Gastroesophageal sphincter (tissue), 4 donors: Measurements from ENCODE around the gene SV2C. TPM values are rescaled to one million over a fixed set of nuclear protein-coding genes. Genes with fewer than 3 reads are reported as not detected.

Experiments used
- ATAC-seq: fragments of 150-250 bp; one replicate; pipeline ENCODE4 v1.9.1; 2016; ENCODE audit warnings: mild to moderate bottlenecking, moderate library complexity
- H3K27ac ChIP-seq, 4 donors: fragments of 200-600 bp; sonication (generic) in 3 of 4; 1 replicate in 3 of 4; 2 replicates in 1 of 4; pipeline ENCODE4 v1.5.1; 2016 to 2019
- H3K27me3 ChIP-seq: fragments of 200-600 bp; sonication (generic); one replicate; pipeline ENCODE4 v1.5.1; 2019
- H3K36me3 ChIP-seq, 2 donors: fragments of 200-600 bp; sonication (generic); one replicate each; pipeline ENCODE4 v1.5.1; 2019; ENCODE audit warnings: control low read depth in 1 of 2
- H3K4me1 ChIP-seq, 3 donors: fragments of 200-600 bp; sonication (generic); 1 replicate in 2 of 3; 2 replicates in 1 of 3; pipeline ENCODE4 v1.5.1; 2016 to 2019; ENCODE audit warnings: control low read depth in 2 of 3
- H3K4me3 ChIP-seq, 2 donors: fragments of 200-600 bp; sonication (generic); one replicate each; pipeline ENCODE4 v1.5.1; 2019; ENCODE audit warnings: mild to moderate bottlenecking in 1 of 2, moderate library complexity in 1 of 2
- H3K9me3 ChIP-seq, 3 donors: fragments of 200-600 bp; sonication (generic); one replicate each; pipeline ENCODE4 v1.5.1; 2017 to 2019; ENCODE audit warnings: control low read depth in 2 of 3
- EP300 ChIP-seq: sonication (generic); formaldehyde crosslinking; IDR thresholded peaks from one replicate; pipeline ENCODE4 v1.6.1; 2017; ENCODE audit warnings: antibody characterized with exemption, mild to moderate bottlenecking
- POLR2A ChIP-seq, 2 donors: fragments of 450-650 bp; IDR thresholded peaks; one replicate each; pipeline ENCODE4 v1.6.1; 2017; ENCODE audit warnings: antibody characterized with exemption in 2 of 2, mild to moderate bottlenecking in 2 of 2, moderate library complexity in 1 of 2
- POLR2AphosphoS5 ChIP-seq: sonication (generic); formaldehyde crosslinking; IDR thresholded peaks from one replicate; pipeline ENCODE4 v1.6.1; 2017; ENCODE audit warnings: antibody characterized with exemption
- WGBS, 2 donors: methylation state at CpG; one replicate each; pipeline ENCODE4 v1.1.5; 2018; ENCODE audit warnings: low coverage in 1 of 2; 5-methylcytosine and 5-hydroxymethylcytosine counted together
- total RNA-seq, 4 donors: library from RNA; depleted of rRNA; stranded (reverse); fragments of >200 nt; gene quantifications; one replicate each; pipeline ENCODE4 v1.1.0, GENCODE V29; 2016
- TF ChIP-seq, protein P1 (sequence below), 4 experiments: fragments of 200-600 bp in 2 of 4; fragments of 450-650 bp in 2 of 4; sonication (generic) in 1 of 4; IDR thresholded peaks; one replicate each; pipeline ENCODE4 v1.5.1; 2017 to 2019; ENCODE audit warnings: antibody characterized with exemption in 4 of 4, mild to moderate bottlenecking in 2 of 4, moderate library complexity in 2 of 4

Gene SV2C
- total RNA-seq, 4 donors from 2014 or later: 0.16 to 0.67 (median 0.39) TPM

DNA sequence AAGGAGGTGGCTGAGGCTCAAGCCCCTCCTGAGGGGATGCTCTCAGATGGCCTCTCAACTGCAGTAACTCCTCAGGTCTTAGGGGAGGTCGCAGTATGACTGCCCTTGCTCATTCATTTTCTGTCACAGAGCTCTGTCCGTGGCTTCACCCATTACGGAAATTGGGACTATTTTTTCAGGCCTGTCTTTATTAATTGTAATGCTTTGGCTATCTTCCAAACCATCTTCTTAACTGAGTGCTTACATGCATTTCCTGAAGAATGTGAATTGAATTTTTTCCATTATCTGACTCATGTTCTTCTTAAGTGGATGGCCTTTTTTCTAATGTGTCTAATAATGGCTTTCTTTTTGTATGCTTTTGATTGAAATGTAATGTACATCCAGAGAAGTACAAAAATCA is 36.4 kb upstream of the SV2C start:
- 37 to 49% methylated on average over 3 of the region's 3 CpGs for WGBS, 2 donors
- H3K4me3 ChIP-seq: no peak overlapping the region
- no peaks in the 10 kb centered on the region for H3K27me3 ChIP-seq
- TF ChIP-seq POLR2A (IDR thresholded peaks at IDR 0.05): no peak
- TF ChIP-seq, protein P1, sequence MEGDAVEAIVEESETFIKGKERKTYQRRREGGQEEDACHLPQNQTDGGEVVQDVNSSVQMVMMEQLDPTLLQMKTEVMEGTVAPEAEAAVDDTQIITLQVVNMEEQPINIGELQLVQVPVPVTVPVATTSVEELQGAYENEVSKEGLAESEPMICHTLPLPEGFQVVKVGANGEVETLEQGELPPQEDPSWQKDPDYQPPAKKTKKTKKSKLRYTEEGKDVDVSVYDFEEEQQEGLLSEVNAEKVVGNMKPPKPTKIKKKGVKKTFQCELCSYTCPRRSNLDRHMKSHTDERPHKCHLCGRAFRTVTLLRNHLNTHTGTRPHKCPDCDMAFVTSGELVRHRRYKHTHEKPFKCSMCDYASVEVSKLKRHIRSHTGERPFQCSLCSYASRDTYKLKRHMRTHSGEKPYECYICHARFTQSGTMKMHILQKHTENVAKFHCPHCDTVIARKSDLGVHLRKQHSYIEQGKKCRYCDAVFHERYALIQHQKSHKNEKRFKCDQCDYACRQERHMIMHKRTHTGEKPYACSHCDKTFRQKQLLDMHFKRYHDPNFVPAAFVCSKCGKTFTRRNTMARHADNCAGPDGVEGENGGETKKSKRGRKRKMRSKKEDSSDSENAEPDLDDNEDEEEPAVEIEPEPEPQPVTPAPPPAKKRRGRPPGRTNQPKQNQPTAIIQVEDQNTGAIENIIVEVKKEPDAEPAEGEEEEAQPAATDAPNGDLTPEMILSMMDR (IDR thresholded peaks at IDR 0.05): no peak
- TF ChIP-seq EP300: no peak
- TF ChIP-seq POLR2AphosphoS5: no peak
- H3K27ac ChIP-seq: no peak overlapping the region
- H3K36me3 ChIP-seq: no peaks in the 10 kb centered on the region
- H3K4me1 ChIP-seq: no peaks in the 10 kb centered on the region
- no peak for ATAC-seq
- peaks cover 0 to 30% (median 0%) of the 10 kb centered on the region in 3 donors for H3K9me3 ChIP-seq

DNA sequence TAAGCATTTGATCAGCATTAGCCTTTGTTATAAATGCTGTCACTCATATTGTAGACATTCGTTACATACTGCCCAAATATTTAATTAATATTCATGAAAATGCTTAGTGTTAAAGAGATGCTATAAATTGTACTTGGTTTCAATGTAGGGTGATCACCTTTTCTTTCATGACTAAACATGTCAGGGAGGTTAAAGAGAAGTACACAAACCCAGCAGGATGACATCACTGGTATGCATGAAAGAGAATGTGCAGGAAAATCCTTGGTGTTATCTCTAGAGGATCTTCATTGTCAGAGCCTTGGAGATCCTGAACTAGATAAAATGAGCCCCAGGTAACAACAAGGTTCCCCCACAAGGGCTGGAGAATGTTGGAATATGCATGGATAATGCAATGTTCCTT is 33.0 kb upstream of the SV2C start:
- no peak for ATAC-seq
- Histone ChIP-seq H3K4me1 (no peaks in the 10 kb centered on the region), H3K4me3 (no peak overlapping the region), H3K27ac (no peak overlapping the region), H3K27me3 (no peaks in the 10 kb centered on the region), H3K36me3 (no peaks in the 10 kb centered on the region), H3K9me3 (peaks cover 0 to 18% (median 0%) of the 10 kb centered on the region in 3 donors)
- 70 to 88% methylated on average over 1 of the region's 1 CpG for WGBS, 2 donors
- TF ChIP-seq, protein P1 (IDR thresholded peaks at IDR 0.05): no peak
- no peak for TF ChIP-seq EP300
- TF ChIP-seq POLR2AphosphoS5: no peak
- TF ChIP-seq POLR2A (IDR thresholded peaks at IDR 0.05): no peak

DNA sequence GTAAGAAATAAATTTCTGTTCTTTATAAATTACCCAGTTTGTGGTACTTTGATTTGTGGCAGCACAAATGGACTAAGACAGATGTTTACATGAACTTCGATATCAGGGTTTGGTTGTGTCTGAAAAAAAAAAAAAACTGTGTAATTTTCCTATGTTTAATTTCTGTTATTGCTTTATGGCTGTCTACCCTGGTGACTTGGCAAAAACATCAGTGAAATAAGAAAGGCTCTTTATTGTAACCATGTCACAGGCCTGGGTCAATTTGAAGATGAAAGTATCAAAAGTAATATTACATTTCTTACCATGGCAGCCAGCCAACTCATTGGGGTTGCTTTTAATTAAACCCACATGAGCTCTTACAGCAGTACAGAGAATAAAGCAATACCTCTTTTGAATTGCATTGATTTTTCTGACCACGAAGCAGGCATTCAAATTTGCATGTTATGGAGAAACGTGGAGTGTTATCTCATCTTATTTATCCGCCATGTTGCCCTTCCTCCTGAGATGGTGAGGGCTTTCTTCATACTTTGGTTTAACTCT is 20.6 kb upstream of the SV2C start:
- no peaks in the 10 kb centered on the region for H3K27me3 ChIP-seq
- TF ChIP-seq POLR2AphosphoS5 (no peak), EP300 (no peak), POLR2A (IDR thresholded peaks at IDR 0.05) (no peak)
- TF ChIP-seq, protein P1 (IDR thresholded peaks at IDR 0.05): no peak

DNA sequence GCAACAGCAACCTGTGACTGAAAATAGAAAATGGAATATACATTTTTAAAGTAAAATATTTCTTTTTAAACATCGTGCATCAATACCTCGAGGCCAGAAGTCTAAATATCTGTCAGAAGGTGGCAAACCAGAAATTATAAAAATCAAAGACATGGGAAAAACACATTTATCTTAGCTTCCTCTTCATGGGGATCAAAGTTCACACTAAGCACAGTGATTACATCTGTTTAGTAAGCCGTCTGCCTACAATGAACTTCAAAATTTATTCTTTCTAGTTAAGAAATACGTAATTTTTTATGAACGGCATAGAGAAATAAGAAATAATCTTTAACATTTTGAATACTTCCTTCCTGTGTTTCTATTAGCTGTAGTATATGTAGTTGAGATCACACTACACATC is 17.9 kb upstream of the SV2C start:
- Histone ChIP-seq H3K4me1 (no peaks in the 10 kb centered on the region), H3K36me3 (no peaks in the 10 kb centered on the region), H3K4me3 (no peak overlapping the region), H3K9me3 (no peaks in the 10 kb centered on the region), H3K27me3 (peaks cover 5% of the 10 kb centered on the region), H3K27ac (no peak overlapping the region)
- ATAC-seq: no peak
- 61 to 73% methylated on average over 5 of the region's 5 CpGs for WGBS, 2 donors
- no peak for TF ChIP-seq EP300
- TF ChIP-seq POLR2A (IDR thresholded peaks at IDR 0.05): no peak
- TF ChIP-seq, protein P1 (IDR thresholded peaks at IDR 0.05): no peak
- TF ChIP-seq POLR2AphosphoS5: no peak

More for the DNA sequence above, 20.6 kb upstream of the SV2C start:
- no peak overlapping the region for H3K4me3 ChIP-seq
- ATAC-seq: no peak
- no peaks in the 10 kb centered on the region for H3K9me3 ChIP-seq
- no peak overlapping the region for H3K27ac ChIP-seq
- H3K36me3 ChIP-seq: no peaks in the 10 kb centered on the region
- no peaks in the 10 kb centered on the region for H3K4me1 ChIP-seq
- 60 to 71% methylated on average over 1 to 4 of the region's 4 CpGs for WGBS, 2 donors

DNA sequence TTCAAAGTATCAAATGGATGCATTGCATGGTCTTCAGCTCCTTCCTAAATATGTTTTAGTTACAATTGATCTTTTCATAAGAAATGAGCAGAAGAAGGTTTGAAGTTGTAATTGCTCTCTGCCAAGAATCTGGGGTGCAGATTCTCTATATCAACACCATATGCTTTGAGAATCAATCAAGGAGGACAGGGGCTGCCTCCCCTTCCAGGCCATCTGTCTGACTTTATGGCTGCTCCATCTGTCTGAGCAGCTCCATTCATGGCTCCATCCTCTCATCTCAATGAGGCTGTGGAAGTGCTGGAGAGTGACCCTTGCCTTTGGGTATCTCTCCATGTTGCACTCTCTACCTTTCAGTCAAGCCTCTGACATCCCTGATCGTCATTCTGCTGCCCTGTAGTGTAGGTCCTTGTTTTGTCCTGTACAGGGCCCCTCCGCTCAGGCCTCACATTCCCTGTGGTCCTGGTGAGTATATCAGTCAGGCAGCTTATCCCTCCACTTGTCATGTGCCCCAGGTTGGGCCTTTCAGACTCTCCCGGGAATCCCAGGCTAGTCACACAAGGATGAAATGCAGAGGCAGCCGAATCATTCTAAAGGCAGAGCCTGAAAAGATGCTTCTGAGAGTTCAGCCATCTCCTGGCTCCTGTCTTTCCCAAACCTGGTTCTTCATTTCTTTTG is 14.0 kb upstream of the SV2C start:
- H3K27me3 ChIP-seq: peaks cover 9% of the 10 kb centered on the region
- 47 to 84% methylated on average over 3 of the region's 4 CpGs for WGBS, 2 donors
- ATAC-seq: no peak

More for the DNA sequence above, 14.0 kb upstream of the SV2C start:
- H3K9me3 ChIP-seq: no peaks in the 10 kb centered on the region
- H3K4me3 ChIP-seq: no peak overlapping the region
- H3K27ac ChIP-seq: no peak overlapping the region
- H3K4me1 ChIP-seq: no peaks in the 10 kb centered on the region
- TF ChIP-seq POLR2AphosphoS5: no peak
- TF ChIP-seq, protein P1 (IDR thresholded peaks at IDR 0.05): no peak
- TF ChIP-seq EP300: no peak
- TF ChIP-seq POLR2A (IDR thresholded peaks at IDR 0.05): no peak
- H3K36me3 ChIP-seq: no peaks in the 10 kb centered on the region
